ENCODE measurements around the gene CITED2. TPM values are rescaled to one million over a fixed set of nuclear protein-coding genes. Genes with fewer than 3 reads are reported as not detected.

Gene CITED2
- total RNA-seq = 336 and 438 TPM in 2 replicates

GRCh38 chr6:139374357-139375225 lies at the start of gene CITED2:
Gene CITED2 (minus strand): TSS chr6:139374648. CDS start chr6:139373944, 704 bp downstream.

Other genes starting within 250 kb of the CITED2 start
- gene HECA, start 239.6 kb downstream of the CITED2 start, total RNA-seq = 36.3 and 41.5 TPM in 2 replicates
- under 0.01 and 1.1 TPM in 2 replicates for gene TXLNB, start 82.7 kb downstream of the CITED2 start, total RNA-seq